ENCODE data around the gene RXRA.

RXRA gene

DNA sequence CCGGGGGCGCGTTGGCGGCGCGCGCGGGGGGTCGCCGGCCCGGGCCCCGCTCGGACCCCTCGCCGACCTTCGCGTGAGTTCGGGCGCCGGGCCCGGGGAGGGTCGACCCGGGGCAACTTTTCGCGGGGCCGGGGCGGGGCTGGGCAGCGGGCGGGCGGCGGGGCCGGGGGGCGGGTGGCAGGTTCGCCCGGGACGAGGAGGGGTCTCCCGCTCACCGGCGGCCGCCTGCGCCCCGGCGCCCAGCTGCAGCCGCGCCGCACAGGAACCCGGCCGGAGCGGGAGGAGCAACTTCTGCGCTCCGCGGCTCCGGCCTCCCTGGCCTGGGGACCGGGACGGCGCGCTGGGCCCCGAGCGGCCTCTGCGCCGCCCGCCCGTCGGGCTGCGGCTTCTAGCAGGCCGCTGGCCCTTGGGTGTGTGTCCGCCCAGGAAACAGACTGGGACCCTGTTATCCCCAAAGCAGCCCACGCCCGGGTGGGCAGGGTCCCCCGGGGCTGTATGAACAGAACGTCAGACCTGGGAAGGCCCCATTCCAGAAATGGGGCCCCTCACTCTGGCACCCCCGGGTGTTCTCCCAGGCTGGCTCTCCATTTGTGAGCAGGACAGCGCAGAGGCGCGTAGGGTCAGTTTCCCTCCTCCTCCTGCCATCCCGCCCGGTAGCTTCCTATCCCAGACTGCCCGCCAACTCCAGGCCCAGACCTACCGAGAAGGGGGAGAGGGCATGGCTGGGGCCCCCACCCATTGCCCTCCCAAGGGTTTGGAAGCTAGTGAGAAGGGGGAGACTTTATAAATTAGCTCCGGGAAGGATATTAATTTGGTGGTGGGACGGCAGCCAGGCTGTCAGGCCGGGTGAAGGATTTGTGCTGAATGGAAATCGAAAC lies 708 bp downstream of the RXRA start:
- DNase-seq, result no peak

DNA sequence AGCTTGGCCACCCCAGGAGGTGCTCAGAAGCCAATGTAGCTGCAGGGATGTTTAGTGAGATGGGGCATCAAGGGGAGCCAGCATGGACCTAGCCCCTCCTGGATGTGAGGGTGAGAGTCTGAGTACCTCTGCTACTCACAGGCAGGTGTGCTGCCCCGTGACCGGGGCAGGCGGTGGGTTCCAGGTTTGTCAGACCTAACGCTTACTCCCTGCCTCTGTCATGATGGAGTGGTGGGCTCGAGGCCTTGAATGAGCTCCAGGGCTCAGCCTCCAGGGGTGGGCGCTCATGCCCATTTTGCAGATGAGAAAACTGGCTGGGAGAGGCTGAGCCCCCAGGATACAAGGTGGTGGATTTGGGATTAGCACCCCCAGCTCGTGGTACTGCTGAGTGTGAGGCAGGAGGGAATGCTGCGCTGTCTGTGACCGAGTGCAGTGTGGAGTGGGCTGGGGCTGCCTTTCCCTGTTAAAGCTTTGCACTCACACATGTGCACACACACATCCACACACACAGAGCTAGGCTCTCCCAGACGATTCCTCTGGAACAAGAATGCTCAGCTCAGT lies 1.5 kb downstream of the RXRA start:
- no peak for DNase-seq

DNA sequence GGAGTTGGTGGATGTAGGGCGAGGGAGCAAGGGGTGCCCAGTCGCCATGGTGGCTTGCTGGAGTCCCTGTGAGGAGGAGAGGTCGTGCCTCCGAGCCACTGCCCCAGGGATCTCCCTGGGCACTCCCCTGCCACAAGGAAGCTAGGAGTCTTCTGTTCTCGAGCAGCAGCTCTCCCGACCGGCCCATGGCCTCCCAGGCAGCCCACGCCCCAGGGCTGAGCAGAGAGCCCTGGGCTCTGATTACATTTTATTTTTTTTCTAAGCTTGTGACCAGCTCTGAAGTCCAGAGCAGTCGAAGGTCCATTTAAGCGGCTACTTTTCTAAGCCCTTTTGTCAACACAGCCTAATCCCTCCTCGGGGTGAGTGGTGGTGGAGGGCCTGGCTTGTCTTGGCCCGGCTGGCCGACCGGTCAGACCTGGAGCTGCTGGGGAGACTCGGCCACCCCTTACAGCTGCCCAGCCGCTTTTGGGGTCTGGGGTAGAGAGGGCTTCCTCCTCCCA lies 2.1 kb downstream of the RXRA start:
- no peak for DNase-seq

DNA sequence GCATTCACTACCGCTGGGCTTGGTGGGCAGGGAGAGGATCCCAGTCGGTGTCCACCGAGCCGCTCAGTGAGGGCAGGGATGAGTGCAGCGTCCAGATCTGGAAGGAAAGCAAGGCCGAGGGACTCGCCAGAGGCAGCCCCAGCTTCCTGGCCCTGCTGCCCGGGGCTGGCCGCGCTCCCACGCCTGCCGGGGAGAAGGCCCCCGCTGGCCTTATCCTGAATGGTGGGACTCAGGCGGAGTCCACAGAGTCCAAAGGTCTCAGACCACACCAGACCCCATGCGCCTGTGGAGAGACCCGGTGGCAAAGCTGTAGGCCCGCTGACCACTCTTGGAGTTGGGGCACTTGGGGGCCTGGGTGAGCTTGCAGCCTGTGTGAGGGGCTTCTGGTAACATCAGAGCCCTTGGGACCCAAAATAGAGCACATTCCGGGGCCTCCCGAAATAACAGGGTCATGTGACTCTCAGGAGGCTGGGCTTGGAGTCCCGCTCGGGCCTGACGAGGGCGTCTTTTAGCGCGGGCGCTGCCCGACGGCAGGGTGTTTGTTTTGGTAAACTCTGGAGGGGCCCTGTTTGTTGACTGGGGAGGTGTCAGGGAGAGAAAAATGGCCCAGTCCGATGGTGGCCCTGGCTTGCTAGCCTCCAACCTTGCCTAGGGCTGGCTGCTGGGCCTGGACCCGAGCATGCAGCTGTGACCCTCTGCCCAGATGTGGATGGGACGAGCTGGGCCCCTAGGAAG lies 2.8 kb downstream of the RXRA start:
- no peak for DNase-seq

DNA sequence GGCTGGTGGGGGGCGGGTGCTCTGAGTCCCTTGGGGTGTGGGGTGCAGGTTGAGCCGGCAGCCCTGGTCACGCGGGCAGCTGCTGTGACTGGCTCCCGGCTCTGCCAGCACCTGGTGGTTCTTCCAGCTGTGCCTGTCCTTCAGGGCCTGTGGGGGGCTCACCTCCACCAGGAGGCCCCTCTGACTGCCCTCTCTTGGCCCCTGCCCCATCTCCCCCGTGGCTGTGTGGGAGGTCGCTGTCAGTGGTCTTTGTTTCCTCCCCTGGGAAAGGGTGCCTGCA lies 3.3 kb downstream of the RXRA start:
- no peak for DNase-seq

DNA sequence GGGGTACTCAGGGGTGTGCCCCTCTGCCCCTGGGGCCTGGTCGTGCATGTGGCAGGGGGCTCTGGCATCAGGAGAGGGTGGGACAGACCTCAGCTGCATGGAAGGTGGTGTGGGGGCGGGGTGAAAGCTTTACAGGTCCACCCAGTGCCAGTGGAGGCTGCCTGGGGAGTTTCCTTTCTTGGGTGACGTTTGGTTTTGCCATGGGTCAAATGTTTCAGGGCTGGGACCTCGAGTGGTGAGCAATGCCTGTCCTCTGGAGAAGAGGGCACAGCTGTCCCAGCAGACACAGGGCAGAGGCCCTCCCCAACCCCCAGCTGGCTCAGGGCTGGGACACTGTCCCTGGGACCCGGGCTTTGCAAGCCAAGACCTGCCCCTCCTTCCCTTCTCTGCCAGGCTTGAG lies 3.6 kb downstream of the RXRA start:
- no peak for DNase-seq

DNA sequence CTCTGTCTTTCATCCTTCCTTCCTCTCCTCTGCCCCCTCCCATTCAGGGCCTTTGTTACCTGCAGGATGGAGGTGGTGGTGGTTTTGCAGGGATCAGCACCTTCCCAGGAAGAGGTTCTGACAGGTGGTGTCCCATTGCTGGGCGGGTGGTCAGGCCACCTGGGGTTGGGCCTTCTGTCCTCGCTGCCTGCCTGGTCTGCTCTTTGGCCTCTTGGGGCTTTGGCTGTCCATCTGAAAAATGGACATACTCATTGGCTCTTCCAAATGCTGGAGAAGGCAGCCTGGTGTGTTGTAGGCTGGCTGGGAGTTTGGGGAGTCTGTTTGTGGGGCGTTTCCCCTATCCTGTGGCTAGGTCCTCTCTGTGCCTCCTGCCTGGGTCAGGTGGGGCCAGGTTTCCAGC lies 4.3 kb downstream of the RXRA start:
- no peak for DNase-seq

DNA sequence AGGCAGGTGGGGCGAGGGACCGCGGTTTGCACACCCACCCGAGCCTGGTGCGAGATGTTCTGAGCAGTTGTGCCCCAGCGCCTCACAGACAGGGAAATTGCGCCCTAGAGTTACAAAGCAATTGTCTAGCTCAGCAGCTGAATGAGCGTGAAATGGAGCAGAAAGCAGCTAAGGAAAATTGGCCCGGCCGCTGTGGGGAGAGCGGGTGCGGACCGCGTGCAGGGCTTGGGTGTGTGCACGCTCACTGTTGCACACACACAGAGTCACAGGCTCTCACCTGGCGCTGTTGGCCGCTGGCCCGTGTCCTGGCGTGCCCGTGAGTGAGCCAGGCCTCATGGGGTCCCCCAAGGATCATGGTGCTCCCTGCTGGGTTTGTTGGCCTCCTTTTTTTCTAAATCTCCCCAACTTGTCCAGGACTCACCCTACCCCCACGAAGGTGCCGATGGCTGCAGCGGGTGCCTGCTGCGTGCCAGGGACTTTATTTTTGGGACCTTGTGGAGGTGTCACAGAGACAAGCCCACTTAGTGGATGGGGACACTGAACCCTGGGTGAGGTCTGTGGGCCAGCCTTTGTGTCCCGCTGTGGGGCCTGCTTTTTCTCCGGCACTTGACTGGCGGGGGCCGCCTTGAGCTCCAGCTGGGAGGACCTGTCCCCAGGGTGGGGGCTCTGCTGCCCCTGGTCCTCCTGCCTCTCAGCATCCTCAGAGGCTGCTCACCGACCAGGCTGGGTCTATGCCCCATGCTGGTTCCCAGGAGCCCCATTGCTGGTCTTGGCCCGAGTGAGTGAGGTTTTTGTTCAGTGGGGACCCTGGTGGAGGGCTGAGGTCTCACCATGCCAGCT lies 5.2 kb downstream of the RXRA start:
- no peak for DNase-seq

DNA sequence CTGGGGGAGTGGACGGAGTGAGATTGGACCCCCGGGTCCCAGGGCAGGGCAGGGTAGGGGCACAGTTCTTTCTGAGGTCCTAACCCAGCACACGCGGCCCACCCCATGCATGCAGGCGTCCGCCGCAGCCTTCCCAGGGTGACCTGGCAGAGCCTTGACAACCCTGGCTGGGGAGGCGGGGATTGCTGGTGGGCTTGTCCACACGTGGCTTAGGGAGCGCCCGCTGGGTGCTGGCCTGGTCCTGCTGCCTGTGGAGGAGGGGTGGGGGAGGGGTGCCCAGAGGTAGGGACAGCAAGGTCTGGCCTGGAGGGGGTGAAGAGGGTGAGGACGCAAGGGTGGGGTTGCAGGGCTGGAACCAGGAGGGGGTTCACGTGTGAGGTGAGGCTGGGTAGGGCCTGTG lies 6.0 kb downstream of the RXRA start:
- DNase-seq, result no peak

DNA sequence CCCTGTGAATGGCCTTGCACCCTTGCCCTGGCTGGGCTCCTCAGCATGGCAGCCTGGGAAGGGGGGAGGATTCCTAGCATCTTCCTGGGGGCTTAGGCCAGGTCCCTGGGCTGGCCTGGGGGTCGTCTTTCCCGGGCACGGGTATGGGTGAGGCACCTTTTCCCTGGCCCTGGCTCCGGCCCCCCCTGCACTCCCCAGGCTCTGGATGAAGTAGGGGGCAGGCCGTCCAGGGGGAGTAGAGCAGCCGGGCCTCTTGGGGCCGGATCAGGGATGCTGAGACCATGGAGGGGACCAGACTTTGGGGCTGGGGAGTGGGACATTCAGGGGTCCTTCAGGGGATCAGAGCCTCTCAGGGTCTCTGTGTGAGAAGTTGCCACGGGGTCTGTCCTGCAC lies 6.6 kb downstream of the RXRA start:
- DNase-seq, result no peak

DNA sequence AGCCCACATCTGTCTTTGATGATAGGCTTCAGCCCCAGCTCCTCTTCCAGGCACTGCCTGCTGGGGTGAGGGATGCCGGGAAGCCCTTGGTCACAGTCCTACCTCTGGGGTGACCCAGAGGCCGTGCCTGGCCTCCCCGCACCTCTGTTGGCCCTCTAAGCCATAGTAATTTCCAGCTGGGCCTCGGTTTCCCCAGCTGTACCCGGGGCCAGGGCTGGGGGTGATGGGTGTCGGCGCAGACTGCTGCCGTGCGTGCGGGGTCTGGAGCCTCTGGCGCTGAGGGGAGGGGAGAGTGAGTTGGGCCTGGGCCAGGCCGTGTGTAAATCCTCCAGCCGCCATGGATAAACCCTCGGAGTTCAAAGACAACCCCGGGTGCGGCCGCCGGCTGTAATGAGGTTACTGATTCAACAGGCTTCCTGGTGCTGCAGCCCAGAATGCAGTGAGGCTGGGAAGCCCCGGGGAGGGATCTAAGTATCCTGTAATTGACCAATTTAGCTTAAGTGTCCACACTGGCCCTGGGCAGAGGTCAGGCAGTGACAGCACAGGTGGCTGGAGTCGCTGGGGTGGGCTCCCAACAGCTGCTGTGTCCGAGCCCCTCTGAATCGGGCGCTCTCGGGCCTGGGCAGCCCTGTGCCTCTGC lies 7.1 kb downstream of the RXRA start:
- DNase-seq, result no peak

DNA sequence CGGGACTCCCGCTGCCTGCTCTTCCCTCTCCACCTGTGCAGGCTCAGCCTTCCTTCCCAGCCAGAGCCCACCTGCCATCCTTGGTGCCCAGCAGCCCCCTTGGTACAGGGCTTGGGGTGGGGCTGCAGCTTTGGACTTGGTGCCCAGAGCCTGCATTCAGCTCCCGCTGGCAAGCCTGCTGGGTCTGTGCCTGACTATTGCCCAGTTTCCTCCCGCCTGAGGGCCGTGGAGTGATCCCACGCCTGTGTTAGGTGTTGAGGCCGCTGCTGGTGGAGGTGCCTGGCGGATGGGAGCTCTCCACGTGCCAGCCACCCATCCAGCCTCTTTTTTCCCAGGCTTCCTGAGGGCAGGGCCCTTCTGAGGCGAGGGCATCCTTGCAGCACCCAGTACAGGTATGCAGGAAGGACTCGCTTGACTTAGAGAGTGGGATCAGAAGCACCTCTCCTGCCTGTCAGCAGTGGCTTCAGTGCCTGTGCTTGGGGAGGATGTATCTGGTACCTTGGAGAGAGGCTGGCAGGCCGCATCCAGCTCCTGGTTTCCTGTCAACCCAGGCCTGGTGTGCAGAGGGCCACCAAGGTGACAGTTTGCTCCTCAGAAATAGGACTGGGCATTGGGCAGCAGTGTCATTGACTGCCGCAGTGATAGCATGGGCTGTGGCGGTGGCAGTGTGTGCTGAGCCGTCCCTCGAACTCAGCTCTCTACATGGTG lies 7.8 kb downstream of the RXRA start:
- no peak for DNase-seq

DNA sequence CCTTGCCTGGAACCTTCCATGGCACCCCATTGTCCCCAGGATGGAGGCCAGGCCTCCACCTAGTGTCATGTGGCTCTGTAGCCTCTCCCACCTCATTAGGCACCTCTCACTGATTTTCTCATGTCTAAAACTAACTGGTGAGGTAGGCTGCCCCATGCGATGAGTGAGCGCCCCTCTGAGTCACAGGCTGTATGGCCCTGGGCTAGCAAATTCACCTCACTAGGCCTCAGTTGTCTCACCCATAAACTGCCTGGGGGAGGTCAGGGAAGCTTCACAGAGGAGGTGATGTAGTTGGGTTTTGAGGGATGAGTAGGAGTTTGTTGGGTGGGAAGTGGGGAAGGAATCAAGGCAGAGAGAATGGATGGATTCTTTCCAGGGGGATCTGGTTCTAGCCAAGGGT lies 8.8 kb downstream of the RXRA start:
- no peak for DNase-seq

DNA sequence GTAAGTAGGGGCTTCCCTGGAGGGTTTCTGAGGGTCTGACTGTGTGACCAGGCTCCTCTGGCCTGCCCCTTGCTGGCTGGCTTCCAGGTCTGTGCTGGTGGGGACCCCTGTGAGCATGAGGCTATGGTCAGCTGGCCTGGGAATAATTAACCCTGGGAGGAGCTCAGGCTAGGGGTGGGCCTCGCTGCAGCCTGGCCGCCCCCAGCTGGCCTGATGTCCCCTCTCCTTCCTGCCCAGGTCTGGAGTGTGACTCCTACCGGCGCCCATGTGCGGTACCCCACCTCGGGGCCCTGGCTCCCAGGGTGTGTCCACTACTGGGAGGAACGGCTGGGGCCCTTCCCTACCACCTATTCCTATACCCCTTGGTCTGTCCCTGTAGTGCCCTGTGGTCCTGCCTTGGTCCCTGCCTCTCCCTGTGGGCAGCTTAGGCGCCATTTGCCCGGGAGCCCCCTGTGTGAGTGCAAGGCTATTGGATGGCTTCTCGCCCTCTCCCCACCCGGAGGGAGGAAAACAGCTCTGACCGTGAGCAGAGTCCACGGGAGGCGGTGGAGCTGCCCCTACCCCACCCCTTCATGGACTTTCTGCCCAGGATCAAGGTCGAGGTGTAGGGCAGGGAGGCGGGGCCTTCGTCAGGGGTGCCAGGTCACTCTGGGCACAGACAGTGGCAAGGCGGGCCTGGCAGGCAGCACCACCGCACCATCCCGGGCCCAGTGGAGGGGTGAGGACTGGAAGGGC lies 9.4 kb downstream of the RXRA start:
- no peak for DNase-seq

DNA sequence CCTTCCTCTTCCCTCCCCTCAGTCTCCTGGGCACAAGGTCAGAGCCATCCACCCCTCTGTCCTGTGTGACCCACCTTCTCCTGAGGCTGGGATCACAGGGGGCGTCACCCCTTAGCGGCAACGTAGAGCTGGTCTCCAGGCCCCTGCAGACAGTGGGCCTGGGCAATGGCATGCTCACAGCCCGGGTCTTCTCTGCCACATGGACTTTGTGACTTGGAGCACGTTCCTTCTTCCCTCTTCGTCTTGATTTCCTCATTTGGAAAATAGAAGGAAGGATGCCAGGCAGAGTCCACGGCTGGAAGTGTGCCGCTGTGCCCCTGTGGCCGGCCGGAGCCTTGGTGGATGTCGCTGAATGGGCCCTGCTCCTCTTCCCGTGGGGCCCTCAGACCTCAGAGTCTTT lies 10.0 kb downstream of the RXRA start:
- DNase-seq, result no peak

DNA sequence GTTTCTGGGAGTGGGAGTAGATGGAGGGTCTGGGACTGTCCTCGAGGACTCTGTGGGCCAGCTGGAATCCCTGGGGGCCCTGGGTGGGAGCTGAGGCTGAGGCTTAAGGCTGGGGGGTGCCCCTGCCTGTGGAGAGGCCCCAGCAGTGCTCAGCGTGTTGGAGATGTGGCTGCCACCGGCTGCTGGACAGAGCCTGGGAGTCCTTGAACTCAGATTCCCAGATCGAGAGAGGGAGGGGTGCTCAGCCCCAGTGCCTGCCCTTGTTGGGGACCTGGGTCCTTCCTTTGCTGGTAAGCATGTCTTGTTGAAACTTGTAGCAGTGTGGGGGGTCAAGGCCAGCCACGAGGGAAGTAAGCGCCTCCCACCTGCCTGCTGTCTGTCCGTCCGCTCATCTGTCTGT lies 10.7 kb downstream of the RXRA start:
- DNase-seq, result no peak

DNA sequence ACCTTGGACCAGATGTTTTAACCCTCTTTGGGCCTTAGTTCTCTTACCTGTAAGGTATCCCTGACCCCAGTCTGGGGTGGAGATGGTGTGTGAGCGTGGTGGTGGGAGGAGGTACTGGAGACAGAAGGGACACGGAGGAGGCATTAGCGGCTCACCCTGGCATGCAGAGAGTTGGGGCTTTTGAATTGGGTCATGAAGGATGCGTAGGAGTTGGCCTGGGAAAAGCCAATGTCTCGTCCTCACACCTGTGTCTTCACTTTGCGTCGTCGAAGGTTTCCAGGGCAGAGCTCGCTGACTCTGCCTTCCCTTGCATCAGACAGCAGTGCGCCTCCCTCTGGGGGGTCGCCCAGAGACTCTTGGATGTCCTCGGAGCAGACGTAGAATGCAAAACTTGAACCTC lies 11.2 kb downstream of the RXRA start:
- no peak for DNase-seq

DNA sequence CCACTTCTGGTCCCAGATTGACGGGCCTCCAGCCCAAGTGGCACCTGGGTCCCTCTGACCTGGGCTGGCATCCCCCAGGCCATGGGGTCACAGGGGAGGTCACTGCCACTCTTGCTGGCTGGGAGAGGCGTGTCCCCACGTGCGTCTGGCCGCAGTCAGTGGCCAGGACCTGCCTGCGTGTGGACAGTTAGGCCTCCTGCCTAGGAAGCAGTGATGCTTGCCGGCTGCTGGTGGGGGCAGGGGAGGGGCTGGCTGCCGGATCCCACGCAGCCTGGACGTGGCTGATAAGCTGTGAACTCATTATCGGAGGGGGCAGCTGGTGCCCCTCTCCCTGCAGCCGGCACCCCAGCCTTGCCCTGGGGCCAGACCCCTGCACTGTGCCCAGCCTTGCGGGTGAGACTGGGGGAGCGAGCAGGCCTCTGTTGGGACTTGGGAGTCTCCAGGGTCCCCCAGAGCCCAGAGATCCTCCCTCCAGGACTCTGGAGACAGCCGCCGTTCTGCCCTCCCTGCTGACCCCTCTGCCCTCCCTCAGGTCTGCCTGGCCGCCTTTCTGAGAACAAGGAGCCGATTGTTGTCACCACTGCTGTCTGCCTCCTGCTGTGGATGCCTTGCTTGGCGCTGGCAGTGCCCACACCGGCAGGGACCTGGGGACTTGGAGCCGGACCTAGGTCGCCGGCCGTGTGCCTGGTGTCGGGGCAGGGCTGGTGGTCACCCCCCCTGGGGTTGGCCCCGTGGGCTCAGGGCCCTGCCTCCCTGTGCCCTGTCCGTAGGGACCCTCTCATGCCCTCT lies 12.3 kb downstream of the RXRA start:
- DNase-seq, result no peak

DNA sequence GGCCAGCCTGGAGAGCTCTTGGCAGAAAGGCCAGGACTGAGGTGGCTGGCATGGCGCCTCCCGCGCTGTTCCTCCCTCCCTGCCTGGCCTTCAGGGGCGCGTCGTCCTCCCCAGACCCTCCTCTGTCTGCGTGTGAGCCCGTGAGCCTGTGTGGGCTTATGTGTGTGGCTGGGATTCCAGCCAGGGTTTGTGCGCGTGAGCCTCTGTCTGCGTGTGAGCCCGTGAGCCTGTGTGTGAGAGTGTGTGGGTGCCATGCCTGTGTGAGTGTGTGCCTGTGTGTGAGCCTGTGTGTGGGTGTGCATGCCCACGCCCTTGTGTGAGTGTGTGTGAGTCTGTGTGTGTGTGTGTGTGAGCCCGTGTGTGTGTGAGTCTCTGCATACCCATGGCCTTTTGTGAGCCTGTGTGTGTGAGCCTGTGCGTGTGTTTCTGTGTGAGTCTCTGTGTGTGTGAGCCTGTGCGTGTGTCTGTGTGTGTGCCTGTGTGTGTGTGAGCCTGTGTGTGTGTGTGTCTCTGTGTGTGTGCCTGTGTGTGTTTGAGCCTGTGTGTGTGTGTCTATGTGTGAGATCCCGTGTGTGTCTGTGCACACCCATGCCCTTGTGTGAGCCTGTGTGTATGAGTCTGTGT lies 13.0 kb downstream of the RXRA start:
- no peak for DNase-seq

Data from SHP77 treated with DMSO at 0.1 percent for 48 hours (cell line).